SK-N-MC (cell line): ENCODE measurements around the gene NTPCR.

Experiments used
- EZH2 ChIP-seq: fragments of 200-600 bp; sonication (generic); IDR thresholded peaks from one replicate; pipeline ENCODE4 v1.6.1; 2017; ENCODE audit warnings: antibody characterized with exemption
- POLR2AphosphoS5 ChIP-seq: IDR thresholded peaks from 2 replicates; pipeline ENCODE4 v1.6.1; 2012; ENCODE audit warnings: mild to moderate bottlenecking, low read depth, low read length, borderline replicate concordance

- TF ChIP-seq POLR2AphosphoS5 (no peak), EZH2 (no peak)
Measured at GRCh38 chr1:232968391-232968790, 18.0 kb downstream of the NTPCR start.
